Dedifferentiated amniotic fluid mesenchymal stem cell (primary cell): ENCODE results near the gene RPS17.
"Not testable (repeated sequence)": the region's sequence is repeated elsewhere in the genome, so short reads cannot be mapped to it uniquely, and the experiment has no call there.

Experiments used
- DNase-seq: peaks from one replicate; pipeline ENCODE4 v3.0.0-alpha.2; 2016; ENCODE audit errors: extremely low spot score

RPS17 gene

GRCh38 chr15:82513587-82513986, 26.7 kb downstream of the RPS17 start:
- not testable (repeated sequence) for DNase-seq

GRCh38 chr15:82507693-82508092, 32.6 kb downstream of the RPS17 start:
- not testable (repeated sequence) for DNase-seq

DNA sequence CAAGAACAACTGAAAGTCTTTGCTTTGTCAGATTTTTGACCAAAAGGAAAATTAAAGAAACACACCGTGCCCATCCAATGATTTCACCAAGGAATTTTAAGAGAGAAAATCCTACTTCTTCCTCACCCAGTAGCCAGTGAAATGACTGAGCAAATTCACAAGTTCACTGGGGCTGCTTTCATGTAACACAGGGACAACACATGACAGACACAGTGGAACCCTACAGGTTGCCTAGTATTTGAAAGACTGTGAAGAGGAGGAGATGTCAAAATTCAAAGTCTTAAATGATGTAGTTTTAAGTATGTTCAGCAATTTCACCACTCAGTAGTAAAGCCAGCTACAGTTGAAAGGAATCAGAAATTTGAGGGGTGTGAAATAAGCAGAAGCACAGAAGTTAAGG, 33.2 kb downstream of the RPS17 start:
- DNase-seq = not testable (repeated sequence)

DNA sequence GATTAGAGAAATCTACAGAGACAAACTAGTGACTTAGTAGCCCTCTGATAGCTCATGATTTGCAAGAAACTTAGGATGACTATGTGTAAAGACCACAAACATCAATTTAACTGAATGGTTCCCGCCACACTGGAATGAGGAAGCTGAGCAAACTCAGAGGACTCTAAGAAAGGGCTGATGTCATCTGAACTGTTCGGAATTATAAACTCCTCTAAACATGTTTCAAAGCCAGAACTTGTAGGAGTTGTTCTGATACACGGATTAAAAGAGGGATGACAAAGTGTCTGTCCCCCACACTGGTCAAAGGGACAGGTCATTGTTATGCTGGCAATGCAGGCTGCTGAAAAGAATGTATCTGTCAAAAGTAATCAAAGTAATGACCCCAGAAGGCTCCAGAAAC, 34.4 kb downstream of the RPS17 start:
- DNase-seq = not testable (repeated sequence)

DNA sequence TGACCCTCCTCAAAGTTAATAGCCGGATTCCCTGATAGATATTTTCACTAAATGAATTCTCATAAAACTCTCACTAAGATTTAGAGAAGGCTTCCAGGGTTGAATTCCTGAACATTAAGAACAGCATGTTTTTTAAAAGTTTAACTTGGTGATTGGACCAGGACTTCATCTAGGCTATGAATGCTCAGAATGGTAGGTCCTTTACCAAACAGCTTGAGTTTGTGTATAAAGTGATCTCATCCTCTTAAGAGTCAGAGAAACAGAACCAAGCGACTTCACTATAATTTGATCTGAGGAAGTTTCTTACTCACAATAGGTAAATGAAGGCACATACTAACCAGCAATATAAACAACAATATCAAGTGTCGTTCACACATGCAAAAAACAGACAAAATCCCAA, 36.2 kb downstream of the RPS17 start:
- DNase-seq = not testable (repeated sequence)

DNA sequence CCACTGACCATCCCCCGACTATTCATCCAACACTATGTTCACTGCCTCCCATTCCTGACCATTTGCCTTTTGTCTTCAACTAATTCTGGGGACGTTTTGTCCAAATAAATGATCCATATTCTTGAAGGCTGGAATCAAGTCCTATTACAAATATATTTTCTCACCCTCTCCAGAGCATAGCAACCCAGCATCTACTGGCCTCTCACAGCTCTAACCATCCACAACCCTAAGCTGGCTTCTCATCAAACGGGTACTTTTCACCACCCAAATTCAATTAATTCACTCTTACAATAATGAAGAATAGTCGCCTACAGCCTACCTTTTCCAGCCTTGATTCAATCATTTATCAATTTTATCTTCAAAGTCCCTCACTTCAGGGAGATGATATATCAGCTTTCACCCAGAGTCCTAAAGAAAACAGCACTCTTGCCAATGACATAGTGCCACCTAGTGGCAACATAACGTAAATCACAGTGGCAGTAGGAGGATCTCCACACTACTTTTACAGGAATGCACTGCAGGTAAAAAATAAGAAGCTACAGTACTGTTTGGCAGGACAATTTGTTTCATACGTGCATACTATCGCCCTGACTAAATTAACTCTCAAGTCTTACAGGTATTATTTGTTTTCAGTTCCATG, 37.4 kb downstream of the RPS17 start:
- not testable (repeated sequence) for DNase-seq

DNA sequence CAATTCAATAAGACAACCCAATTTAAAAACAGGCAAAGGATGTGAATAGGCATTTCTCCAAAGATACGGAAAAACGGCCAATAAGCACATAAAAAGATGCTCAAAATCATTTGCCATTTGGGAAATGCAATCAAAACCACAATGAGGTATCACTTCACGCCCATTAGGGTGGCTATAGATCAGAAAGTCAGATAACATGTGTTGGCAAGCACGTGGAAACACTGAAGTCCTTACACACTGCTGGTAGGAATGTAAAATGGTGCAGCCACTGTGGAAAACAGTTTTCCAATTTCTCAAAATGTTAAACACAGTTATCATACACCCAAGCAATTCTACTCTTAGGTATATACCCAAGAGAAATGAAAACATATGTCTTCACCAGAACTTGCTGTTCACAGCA, 39.5 kb downstream of the RPS17 start:
- peak; percentile 12 for DNase-seq

DNA sequence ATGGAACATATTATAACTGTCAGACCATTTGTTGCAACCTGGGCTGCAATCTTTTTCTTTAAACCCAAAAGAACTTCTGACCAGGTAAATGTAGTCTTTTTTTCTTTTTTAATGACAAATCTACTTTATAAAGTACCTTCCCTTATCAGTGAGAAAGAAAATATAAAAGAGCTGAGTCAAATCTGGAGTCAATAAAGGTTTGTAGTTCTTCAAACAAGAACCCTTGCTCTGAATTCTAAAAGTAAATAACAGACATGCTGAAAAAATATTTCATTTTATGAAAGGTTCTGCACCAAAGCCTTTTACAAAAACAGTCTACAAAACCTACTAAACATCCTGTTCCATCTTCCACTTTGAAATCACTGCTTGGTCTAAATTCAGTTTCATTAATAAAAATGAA, 42.3 kb downstream of the RPS17 start:
- not testable (repeated sequence) for DNase-seq

- DNase-seq = not testable (repeated sequence)
These were observed 52.0 kb downstream of the RPS17 start for GRCh38 chr15:82488250-82488649.

DNA sequence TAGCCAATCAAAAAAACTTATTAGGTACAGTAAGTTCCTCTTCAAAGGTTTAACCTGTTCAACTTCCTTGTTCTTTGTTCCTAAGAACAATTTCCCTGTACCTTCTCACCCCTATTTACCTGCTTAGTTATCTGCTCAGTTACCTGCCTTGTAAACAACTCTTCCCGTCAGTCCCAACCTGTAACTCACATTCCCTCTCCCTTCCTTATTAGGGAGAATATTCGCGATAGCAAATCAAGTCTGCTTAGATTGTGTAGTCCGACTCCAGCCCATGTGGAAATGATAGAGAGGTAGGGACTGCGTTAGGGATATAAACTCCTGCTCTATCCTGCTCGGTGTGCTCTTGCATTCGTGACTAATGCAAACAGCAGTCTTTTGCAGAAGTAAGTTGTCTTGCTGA, 53.2 kb downstream of the RPS17 start:
- not testable (repeated sequence) for DNase-seq
